ENCODE data around the gene PRDM1.

- TF ChIP-seq CTCF (IDR thresholded peaks at IDR 0.05 in 8 of 11, conservative IDR thresholded peaks at IDR 0.05 in 3 of 11) (peak in 1 of 11 experiments; percentile 4), POLR2A (IDR thresholded peaks at IDR 0.05) (no peak)
Observed at GRCh38 chr6:106117579-106117978, 31.4 kb downstream of the PRDM1 start.
